COLO668 (cell line): Measurements from ENCODE around the gene CARM1.

Experiments
- DNase-seq: peaks from one replicate; lab custom pipeline; 2025; ENCODE audit not compliant: unreplicated experiment; lab: John Stamatoyannopoulos, UW

Gene CARM1

DNA sequence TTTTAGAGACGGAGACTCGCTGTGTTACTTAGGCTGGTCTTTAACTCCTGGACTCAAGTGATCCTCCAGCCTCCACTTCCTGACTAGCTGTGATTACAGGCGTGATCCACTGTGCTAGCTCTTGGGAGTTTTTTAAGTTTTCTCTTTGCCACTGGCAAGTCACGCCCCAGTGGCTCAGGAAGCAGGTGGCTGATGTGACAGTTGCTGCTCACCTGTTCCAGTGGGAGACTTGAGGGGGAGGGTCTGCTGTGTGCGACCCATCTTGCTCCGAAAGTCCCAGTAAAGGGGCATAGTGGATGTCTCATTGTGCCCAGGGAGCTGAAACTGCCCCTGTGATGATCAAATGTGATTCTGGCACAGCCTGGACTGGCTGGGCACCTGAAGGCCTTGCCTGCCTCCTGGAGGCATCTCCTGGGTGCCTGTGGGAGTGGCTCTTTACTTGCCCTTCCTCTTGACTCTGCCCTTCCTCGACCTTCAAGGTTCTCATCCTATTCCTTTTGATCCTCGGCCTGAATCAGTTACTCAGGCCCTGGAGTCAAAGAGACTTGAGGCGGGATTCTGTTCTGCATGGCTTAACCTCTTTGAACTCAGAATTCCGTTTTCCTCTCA, 97.3 kb downstream of the CARM1 start:
- peak; percentile 25 for DNase-seq

DNA sequence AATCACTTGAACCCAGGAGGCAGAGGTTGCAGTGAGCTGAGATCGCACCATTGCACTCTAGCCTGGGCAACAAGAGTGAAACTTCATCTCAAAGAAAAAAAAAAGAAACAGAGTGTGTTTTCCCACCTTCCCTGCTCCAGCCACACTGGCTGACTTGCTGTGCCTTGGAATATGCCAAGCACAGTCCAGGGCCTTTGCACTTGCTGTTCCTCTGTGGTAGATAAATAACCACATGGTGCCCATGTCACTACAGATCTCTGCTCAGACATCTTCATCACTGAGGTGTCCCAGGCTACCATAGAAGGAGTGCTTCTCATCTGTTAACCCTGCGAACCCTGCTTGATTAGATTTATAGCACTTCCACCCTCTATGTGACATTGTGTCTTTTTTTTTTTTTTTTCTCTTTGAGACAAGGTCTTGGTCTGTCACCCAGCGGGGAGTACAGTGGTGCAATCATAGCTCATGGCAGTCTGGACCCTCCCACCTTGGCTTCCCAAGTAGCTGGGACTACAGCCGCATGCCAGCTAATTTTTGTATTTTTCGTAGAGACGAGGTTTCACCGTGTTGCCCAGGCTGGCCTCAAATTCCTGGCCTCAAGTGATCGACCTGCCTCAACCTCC, 99.9 kb downstream of the CARM1 start:
- no peak for DNase-seq
